ENCODE results near the gene RAG1. TPM values are rescaled to one million over a fixed set of nuclear protein-coding genes. Genes with fewer than 3 reads are reported as not detected.

RAG1 gene
- total RNA-seq, 1 donor from 2014 or later = 0.24 TPM

DNA sequence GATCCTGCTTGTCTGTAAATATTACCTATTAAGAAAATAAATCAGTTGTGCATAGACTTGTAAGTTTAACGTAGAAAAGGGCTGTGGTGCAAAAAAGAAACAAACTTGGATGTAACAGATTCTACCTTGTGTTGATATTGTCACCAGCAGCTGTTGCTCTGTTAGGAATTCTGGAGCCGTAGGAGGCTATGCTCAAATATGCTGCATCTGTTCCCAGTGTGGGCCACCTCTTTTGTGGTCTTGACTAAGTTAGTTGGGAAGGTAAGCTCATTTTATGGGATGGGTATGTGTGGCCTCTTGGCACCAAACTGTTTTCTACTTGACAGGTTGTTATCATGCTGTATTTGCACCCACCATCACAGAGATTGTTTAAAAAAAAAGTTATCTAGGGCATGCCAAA, 59.7 kb downstream of the RAG1 start:
- no peaks in the 10 kb centered on the region for H3K9me3 Mint-ChIP-seq
- ATAC-seq (ENCODE audit: low read depth) (no peak), DNase-seq (no peak)
- ChIA-PET CTCF (no interaction called here), POLR2A (no interaction called here)
- H3K27me3 Mint-ChIP-seq = peaks cover 10% of the 10 kb centered on the region
- TF ChIP-seq CTCF (IDR thresholded peaks at IDR 0.05) = no peak
- no peaks in the 10 kb centered on the region for H3K4me1 Mint-ChIP-seq
- no peak overlapping the region for H3K4me3 Mint-ChIP-seq
- no peak overlapping the region for H3K27ac Mint-ChIP-seq
- no peaks in the 10 kb centered on the region for H3K36me3 Mint-ChIP-seq (ENCODE audit: low read depth)
- intact Hi-C loops (cut with micrococcal nuclease) = no loop called here

- H3K27me3 Mint-ChIP-seq = peaks cover 10% of the 10 kb centered on the region
- H3K36me3 Mint-ChIP-seq (ENCODE audit: low read depth) = no peaks in the 10 kb centered on the region
- H3K9me3 Mint-ChIP-seq = no peaks in the 10 kb centered on the region
- H3K27ac Mint-ChIP-seq = no peak overlapping the region
- no peak overlapping the region for H3K4me3 Mint-ChIP-seq
- DNase-seq (no peak), ATAC-seq (ENCODE audit: low read depth) (no peak)
- H3K4me1 Mint-ChIP-seq = no peaks in the 10 kb centered on the region
- ChIA-PET CTCF (no interaction called here), POLR2A (no interaction called here)
- no peak for TF ChIP-seq CTCF (IDR thresholded peaks at IDR 0.05)
- intact Hi-C loops (cut with micrococcal nuclease) = no loop called here
Measured at GRCh38 chr11:36628141-36628540, 60.3 kb downstream of the RAG1 start.

DNA sequence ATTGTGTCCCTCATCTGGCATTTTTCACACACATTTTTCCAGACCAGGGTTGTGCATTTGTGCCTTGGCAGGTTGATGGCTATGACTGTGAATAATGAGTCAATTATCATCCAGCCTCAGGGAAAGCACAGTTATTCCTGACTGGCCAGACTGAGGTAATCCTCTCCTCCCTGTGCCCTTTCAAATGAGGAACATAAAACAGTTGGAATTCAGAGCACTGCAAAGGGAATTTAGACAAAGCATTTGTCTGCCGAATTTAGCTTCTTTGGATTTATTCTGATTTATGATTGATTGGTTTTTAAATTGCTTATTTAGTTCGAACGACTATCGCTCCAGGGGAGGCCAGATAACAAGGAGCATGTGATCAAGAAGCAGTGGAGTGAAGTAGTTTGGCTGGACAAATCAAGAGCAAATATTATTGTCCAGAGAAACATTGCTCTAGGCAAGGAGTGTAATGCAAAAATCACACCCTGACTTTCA, 61.0 kb downstream of the RAG1 start:
- intact Hi-C loops (cut with micrococcal nuclease) = no loop called here
- no peaks in the 10 kb centered on the region for H3K36me3 Mint-ChIP-seq (ENCODE audit: low read depth)
- TF ChIP-seq CTCF (IDR thresholded peaks at IDR 0.05) = no peak

More for the DNA sequence above, 61.0 kb downstream of the RAG1 start:
- ATAC-seq (ENCODE audit: low read depth) (no peak), DNase-seq (no peak)
- no peaks in the 10 kb centered on the region for H3K9me3 Mint-ChIP-seq
- H3K4me1 Mint-ChIP-seq = no peaks in the 10 kb centered on the region
- peaks cover 10% of the 10 kb centered on the region for H3K27me3 Mint-ChIP-seq
- no peak overlapping the region for H3K4me3 Mint-ChIP-seq
- ChIA-PET POLR2A (no interaction called here), CTCF (no interaction called here)
- no peak overlapping the region for H3K27ac Mint-ChIP-seq

Other genes with a start within 250 kb of the RAG1 start
- 16.9 and 19.3 TPM in 2 replicates for gene TRAF6, start 57.7 kb upstream of the RAG1 start, total RNA-seq
- gene IFTAP, start 26.5 kb downstream of the RAG1 start, total RNA-seq = 0.47 TPM in 1 of 2 replicates, not detected in the other
- gene RAG2, start 30.2 kb downstream of the RAG1 start, total RNA-seq = not detected in 2 replicates